GM21825 (cell line): ENCODE results near the gene LYPD4.
"Not testable (repeated sequence)": the region's sequence is repeated elsewhere in the genome, so short reads cannot be mapped to it uniquely, and the experiment has no call there.

ENCODE experiments used
- ATAC-seq: cut with Tn5 transposase; IDR thresholded peaks from one replicate; pipeline ENCODE4 v1.9.1; 2021; ENCODE audit warnings: mild to moderate bottlenecking, moderate library complexity; ENCODE audit not compliant: unreplicated experiment

The LYPD4 gene

GRCh38 chr19:41875973-41876372 is 31.5 kb upstream of the LYPD4 start:
- not testable (repeated sequence) for ATAC-seq

- no peak for ATAC-seq
Observed at GRCh38 chr19:41872775-41873647, 28.5 kb upstream of the LYPD4 start.

GRCh38 chr19:41872384-41872774 is 27.9 kb upstream of the LYPD4 start:
- no peak for ATAC-seq

- peak; percentile 52 for ATAC-seq
Observed at GRCh38 chr19:41871573-41872383, 27.3 kb upstream of the LYPD4 start.

GRCh38 chr19:41870401-41870873 is 26.0 kb upstream of the LYPD4 start:
- no peak for ATAC-seq

- ATAC-seq: no peak
Observed at GRCh38 chr19:41869374-41869955, 25.0 kb upstream of the LYPD4 start.

GRCh38 chr19:41868989-41869300 is 24.5 kb upstream of the LYPD4 start:
- ATAC-seq: no peak

- no peak for ATAC-seq
Observed at GRCh38 chr19:41868120-41868988, 23.9 kb upstream of the LYPD4 start.

- ATAC-seq: no peak
Observed at GRCh38 chr19:41866284-41866683, 21.8 kb upstream of the LYPD4 start.

- no peak for ATAC-seq
Observed at GRCh38 chr19:41864374-41864773, 19.9 kb upstream of the LYPD4 start.

- no peak for ATAC-seq
Observed at GRCh38 chr19:41863209-41863931, 18.9 kb upstream of the LYPD4 start.

GRCh38 chr19:41862445-41862986 is 18.0 kb upstream of the LYPD4 start:
- ATAC-seq: no peak

GRCh38 chr19:41861846-41862245 is 17.4 kb upstream of the LYPD4 start:
- no peak for ATAC-seq

GRCh38 chr19:41861116-41861768 is 16.8 kb upstream of the LYPD4 start:
- ATAC-seq: no peak

- ATAC-seq: no peak
Observed at GRCh38 chr19:41860419-41861115, 16.1 kb upstream of the LYPD4 start.

- ATAC-seq: peak; percentile 75
Observed at GRCh38 chr19:41859618-41860418, 15.3 kb upstream of the LYPD4 start, which contains the start of gene RPS19. TSS of gene RPS19 (plus strand) at chr19:41860255. CDS start at chr19:41860775, 520 bp downstream.

GRCh38 chr19:41859213-41859617 is 14.7 kb upstream of the LYPD4 start:
- no peak for ATAC-seq

- ATAC-seq: no peak
Observed at GRCh38 chr19:41853768-41854167, 9.3 kb upstream of the LYPD4 start.
